Esophagus (tissue), 2 donors: ENCODE data around the gene PITX1. TPM values are rescaled to one million over a fixed set of nuclear protein-coding genes. Genes with fewer than 3 reads are reported as not detected.
"Not testable (repeated sequence)": the region's sequence is repeated elsewhere in the genome, so short reads cannot be mapped to it uniquely, and the experiment has no call there.

Experiments
- H3K27ac ChIP-seq, 2 donors: one replicate each; pipeline ENCODE4 v1.5.1; 2013; ENCODE audit warnings: low read depth in 2 of 2, mild to moderate bottlenecking in 2 of 2, inconsistent platforms in 1 of 2, low read length in 1 of 2, moderate library complexity in 1 of 2
- H3K27me3 ChIP-seq, 2 donors: one replicate each; pipeline ENCODE4 v1.6.1; 2013; ENCODE audit warnings: low read length in 2 of 2, control low read depth in 1 of 2, mild to moderate bottlenecking in 1 of 2; ENCODE audit not compliant: insufficient read depth in 2 of 2, control insufficient read depth in 1 of 2
- H3K36me3 ChIP-seq, 2 donors: one replicate each; pipeline ENCODE4 v1.6.1; 2013; ENCODE audit warnings: low read length in 1 of 2; ENCODE audit not compliant: control insufficient read depth in 2 of 2, insufficient read depth in 2 of 2
- H3K4me1 ChIP-seq, 2 donors: one replicate each; pipeline ENCODE4 v1.6.1; 2013; ENCODE audit warnings: low read length in 1 of 2; ENCODE audit not compliant: control insufficient read depth in 2 of 2, insufficient read depth in 2 of 2
- H3K4me3 ChIP-seq, 2 donors: one replicate each; pipeline ENCODE4 v1.5.1; 2013; ENCODE audit warnings: low read length in 2 of 2, mild to moderate bottlenecking in 2 of 2, low read depth in 1 of 2, moderate library complexity in 1 of 2
- H3K9me3 ChIP-seq, 2 donors: one replicate each; pipeline ENCODE4 v1.6.1; 2013; ENCODE audit warnings: mild to moderate bottlenecking in 2 of 2, low read depth in 1 of 2, low read length in 1 of 2, moderate library complexity in 1 of 2; ENCODE audit not compliant: control insufficient read depth in 2 of 2, insufficient read depth in 1 of 2
- WGBS, 2 donors: extraction: QIAGEN DNeasy Blood & Tissue Kit; methylation state at CpG; one replicate each; pipeline ENCODE4 v1.1.7; 2013; 5-methylcytosine and 5-hydroxymethylcytosine counted together
- polyA plus RNA-seq, 2 donors: library from polyadenylated mRNA; stranded (reverse); fragments of 200-250 nt; gene quantifications; one replicate each; pipeline ENCODE4 v1.2.3, GENCODE V29; 2013
- donor health status: healthy with polysubstance abuse.
- donor health status: Bipolar disorder and iron deficiency.

Gene PITX1
- 100 to 1,000 TPM; 485 to 519 TPM for polyA plus RNA-seq

- peaks cover 6 to 9% of the 10 kb centered on the region in 2 donors for H3K4me1 ChIP-seq
- 0 to 1% methylated on average over 26 to 49 of the region's 49 CpGs for WGBS, 2 donors
Observed at GRCh38 chr5:135033901-135034235, at the start of gene PITX1. PITX1 (minus strand) TSS chr5:135034228; CDS start chr5:135033881, 347 bp downstream.

GRCh38 chr5:135083334-135083733 lies 49.3 kb upstream of the PITX1 start:
- H3K36me3 ChIP-seq, H3K4me3 ChIP-seq, H3K27ac ChIP-seq, H3K27me3 ChIP-seq, H3K9me3 ChIP-seq: not testable (repeated sequence)
- peaks cover 0 to 18% of the 10 kb centered on the region in 2 donors for H3K4me1 ChIP-seq
- WGBS, 2 donors, result 88 to 94% methylated on average over 3 of the region's 3 CpGs

More at GRCh38 chr5:135033901-135034235, at the start of gene PITX1:
- Histone ChIP-seq H3K4me3 (peak within 1 kb of the TSS; percentile 83 to 95), H3K27me3 (no peaks in the 10 kb centered on the region), H3K27ac (peak within 1 kb of the TSS; percentile 98 to 99), H3K36me3 (peaks cover 0 to 34% of the 10 kb centered on the region in 2 donors), H3K9me3 (peaks cover 0 to under 1% of the 10 kb centered on the region in 2 donors)

GRCh38 chr5:135081240-135081639 lies 47.2 kb upstream of the PITX1 start:
- no peaks in the 10 kb centered on the region for H3K27me3 ChIP-seq
- H3K9me3 ChIP-seq, result peaks cover 0 to 2% of the 10 kb centered on the region in 2 donors
- no peak overlapping the region for H3K27ac ChIP-seq
- WGBS, 2 donors, result 87 to 94% methylated on average over 2 of the region's 2 CpGs
- no peak overlapping the region for H3K4me3 ChIP-seq
- peaks cover 2 to 22% of the 10 kb centered on the region in 2 donors for H3K4me1 ChIP-seq
- peaks cover 0 to 4% of the 10 kb centered on the region in 2 donors for H3K36me3 ChIP-seq

- WGBS, 2 donors, result 46 to 62% methylated on average over 2 of the region's 2 CpGs
- Histone ChIP-seq H3K4me1 (peaks cover 5 to 11% of the 10 kb centered on the region in 2 donors), H3K27me3 (no peaks in the 10 kb centered on the region), H3K27ac (peak overlapping the region in 1 of 2 donors; percentile 31), H3K36me3 (peaks cover 0 to 4% of the 10 kb centered on the region in 2 donors), H3K4me3 (no peak overlapping the region), H3K9me3 (peaks cover 0 to 2% of the 10 kb centered on the region in 2 donors)
Observed at GRCh38 chr5:135079760-135080159, 45.7 kb upstream of the PITX1 start.

GRCh38 chr5:135079099-135079681 lies 45.2 kb upstream of the PITX1 start:
- peaks cover 0 to 2% of the 10 kb centered on the region in 2 donors for H3K9me3 ChIP-seq
- H3K4me1 ChIP-seq, result peaks cover 5 to 10% of the 10 kb centered on the region in 2 donors
- WGBS, 2 donors, result 81 to 85% methylated on average over 3 of the region's 3 CpGs
- peaks cover 0 to 4% of the 10 kb centered on the region in 2 donors for H3K36me3 ChIP-seq
- no peak overlapping the region for H3K4me3 ChIP-seq
- no peaks in the 10 kb centered on the region for H3K27me3 ChIP-seq
- H3K27ac ChIP-seq, result peak overlapping the region in 1 of 2 donors; percentile 31

- WGBS, 2 donors, result 51 to 57% methylated on average over 4 of the region's 4 CpGs
- Histone ChIP-seq H3K4me3 (no peak overlapping the region), H3K36me3 (peaks cover 0 to 1% of the 10 kb centered on the region in 2 donors), H3K4me1 (peaks cover 8 to 21% of the 10 kb centered on the region in 2 donors), H3K27me3 (no peaks in the 10 kb centered on the region), H3K9me3 (peaks cover 0 to 2% of the 10 kb centered on the region in 2 donors), H3K27ac (peak overlapping the region; percentile 78 to 85)
Observed at GRCh38 chr5:135076801-135077200, 42.8 kb upstream of the PITX1 start.

- Histone ChIP-seq H3K27me3 (no peaks in the 10 kb centered on the region), H3K9me3 (no peaks in the 10 kb centered on the region), H3K4me3 (no peak overlapping the region), H3K36me3 (peaks cover 0 to 1% of the 10 kb centered on the region in 2 donors), H3K4me1 (peaks cover 8 to 27% of the 10 kb centered on the region in 2 donors), H3K27ac (peak overlapping the region; percentile 78 to 85)
- WGBS, 2 donors, result 45 to 54% methylated on average over 12 of the region's 12 CpGs
Observed at GRCh38 chr5:135076051-135076491, 42.0 kb upstream of the PITX1 start.

GRCh38 chr5:135075621-135076020 lies 41.6 kb upstream of the PITX1 start:
- 50 to 53% methylated on average over 4 of the region's 4 CpGs for WGBS, 2 donors
- Histone ChIP-seq H3K4me3 (no peak overlapping the region), H3K9me3 (no peaks in the 10 kb centered on the region), H3K27me3 (no peaks in the 10 kb centered on the region), H3K27ac (peak overlapping the region; percentile 78 to 85), H3K4me1 (peaks cover 8 to 27% of the 10 kb centered on the region in 2 donors), H3K36me3 (peaks cover 0 to 1% of the 10 kb centered on the region in 2 donors)

- no peak overlapping the region for H3K4me3 ChIP-seq
- no peaks in the 10 kb centered on the region for H3K36me3 ChIP-seq
- H3K4me1 ChIP-seq, result peaks cover 8 to 23% of the 10 kb centered on the region in 2 donors
- WGBS, 2 donors, result 46 to 48% methylated on average over 8 of the region's 8 CpGs
- H3K27me3 ChIP-seq, result no peaks in the 10 kb centered on the region
- H3K27ac ChIP-seq, result peak overlapping the region; percentile 71 to 73
- no peaks in the 10 kb centered on the region for H3K9me3 ChIP-seq
Observed at GRCh38 chr5:135073761-135074345, 39.8 kb upstream of the PITX1 start.
